SH-SY5Y (cell line): ENCODE measurements around the gene GSN.
A peak's percentile ranks its signal among the peaks of the same experiment; 100 is the strongest.

ENCODE experiments used
- GATA2 ChIP-seq: IDR thresholded peaks from 2 replicates; pipeline ENCODE4 v1.6.1; 2011; ENCODE audit warnings: mild to moderate bottlenecking, low read depth, low read length
- GATA3 ChIP-seq: IDR thresholded peaks from 2 replicates; pipeline ENCODE4 v1.6.1; 2011; ENCODE audit warnings: low read depth, mild to moderate bottlenecking, low read length, moderate library complexity

DNA sequence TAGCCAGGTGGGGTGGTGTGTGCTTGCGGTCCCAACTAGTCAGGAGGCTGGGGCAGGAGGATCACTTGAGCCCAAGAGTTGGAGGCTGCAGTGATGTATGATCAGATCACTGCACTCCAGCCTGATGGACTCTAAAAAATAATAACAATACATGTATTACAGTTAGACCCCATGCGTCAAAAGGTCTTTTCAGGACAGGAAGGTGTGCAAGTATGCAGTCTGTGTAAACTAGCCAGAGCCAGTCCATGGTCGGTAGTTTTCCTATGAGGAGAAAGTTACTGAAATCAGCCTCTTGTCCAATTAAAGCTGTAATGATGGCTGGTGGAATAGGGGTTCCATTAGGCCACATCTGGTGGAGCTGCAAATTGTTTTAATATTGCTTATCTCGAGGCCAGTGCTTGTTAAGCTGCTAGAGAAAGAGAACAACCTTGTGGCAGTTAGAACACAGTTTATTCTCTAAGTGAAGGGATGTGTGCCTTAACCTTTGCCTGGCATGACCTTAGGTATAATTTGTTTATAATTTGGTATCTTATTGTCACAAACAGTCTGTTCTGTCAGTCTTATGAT, 103.6 kb downstream of the GSN start:
- TF ChIP-seq GATA3 (no peak), GATA2 (0 out of 2 replicates have a peak, but pooled peaks have one; percentile 11)
